HL-60 (cell line): ENCODE data around the gene STARD6.
A peak's percentile ranks its signal among the peaks of the same experiment; 100 is the strongest.

Experiments used
- DNase-seq, 2 experiments: peaks; one replicate each; pipeline ENCODE4 v3.0.0-alpha.2; 2010 to 2020; ENCODE audit warnings: low read depth in 1 of 2, low spot score in 1 of 2
- H3K27ac ChIP-seq: fragments of 250-450 bp; sonication (Bioruptor Pico); replicated peaks from 2 replicates; pipeline ENCODE4 v1.5.1; 2020; ENCODE audit warnings: mild to moderate bottlenecking, moderate library complexity
- H3K27me3 ChIP-seq: fragments of 250-450 bp; sonication (Bioruptor Pico); 2 replicates; pipeline ENCODE4 v1.5.1; 2021; ENCODE audit warnings: mild to moderate bottlenecking, moderate library complexity; ENCODE audit not compliant: insufficient read depth, poor library complexity, severe bottlenecking
- H3K4me3 ChIP-seq: replicated peaks from 2 replicates; pipeline ENCODE4 v1.5.1; 2011; ENCODE audit warnings: mild to moderate bottlenecking, control low read depth, low read length; ENCODE audit not compliant: insufficient read depth
- GABPA ChIP-seq: IDR thresholded peaks from 2 replicates; pipeline ENCODE4 v1.6.1; 2012; ENCODE audit warnings: low read depth
- POLR2AphosphoS5 ChIP-seq: IDR thresholded peaks from 2 replicates; pipeline ENCODE4 v1.6.1; 2012; ENCODE audit warnings: low read depth
- SPI1 ChIP-seq: IDR thresholded peaks from 2 replicates; pipeline ENCODE4 v1.6.1; 2012; ENCODE audit warnings: low read depth, mild to moderate bottlenecking, borderline replicate concordance
- long read RNA-seq: library from polyadenylated mRNA; unstranded; transcript quantifications from one replicate; pipeline ENCODE4 v2.0.0, GENCODE V29; 2020
- TF ChIP-seq, protein P1 (sequence below): IDR thresholded peaks from one replicate; pipeline ENCODE4 v1.5.1; 2011; ENCODE audit warnings: low read length, control low read depth, inconsistent platforms; ENCODE audit not compliant: insufficient read depth
- TF ChIP-seq, protein P2 (sequence below): IDR thresholded peaks from 2 replicates; pipeline ENCODE4 v1.6.1; 2012; ENCODE audit warnings: low read depth; ENCODE audit not compliant: insufficient replicate concordance

The STARD6 gene, protein sequence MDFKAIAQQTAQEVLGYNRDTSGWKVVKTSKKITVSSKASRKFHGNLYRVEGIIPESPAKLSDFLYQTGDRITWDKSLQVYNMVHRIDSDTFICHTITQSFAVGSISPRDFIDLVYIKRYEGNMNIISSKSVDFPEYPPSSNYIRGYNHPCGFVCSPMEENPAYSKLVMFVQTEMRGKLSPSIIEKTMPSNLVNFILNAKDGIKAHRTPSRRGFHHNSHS
- long read RNA-seq = 0 reads

DNA sequence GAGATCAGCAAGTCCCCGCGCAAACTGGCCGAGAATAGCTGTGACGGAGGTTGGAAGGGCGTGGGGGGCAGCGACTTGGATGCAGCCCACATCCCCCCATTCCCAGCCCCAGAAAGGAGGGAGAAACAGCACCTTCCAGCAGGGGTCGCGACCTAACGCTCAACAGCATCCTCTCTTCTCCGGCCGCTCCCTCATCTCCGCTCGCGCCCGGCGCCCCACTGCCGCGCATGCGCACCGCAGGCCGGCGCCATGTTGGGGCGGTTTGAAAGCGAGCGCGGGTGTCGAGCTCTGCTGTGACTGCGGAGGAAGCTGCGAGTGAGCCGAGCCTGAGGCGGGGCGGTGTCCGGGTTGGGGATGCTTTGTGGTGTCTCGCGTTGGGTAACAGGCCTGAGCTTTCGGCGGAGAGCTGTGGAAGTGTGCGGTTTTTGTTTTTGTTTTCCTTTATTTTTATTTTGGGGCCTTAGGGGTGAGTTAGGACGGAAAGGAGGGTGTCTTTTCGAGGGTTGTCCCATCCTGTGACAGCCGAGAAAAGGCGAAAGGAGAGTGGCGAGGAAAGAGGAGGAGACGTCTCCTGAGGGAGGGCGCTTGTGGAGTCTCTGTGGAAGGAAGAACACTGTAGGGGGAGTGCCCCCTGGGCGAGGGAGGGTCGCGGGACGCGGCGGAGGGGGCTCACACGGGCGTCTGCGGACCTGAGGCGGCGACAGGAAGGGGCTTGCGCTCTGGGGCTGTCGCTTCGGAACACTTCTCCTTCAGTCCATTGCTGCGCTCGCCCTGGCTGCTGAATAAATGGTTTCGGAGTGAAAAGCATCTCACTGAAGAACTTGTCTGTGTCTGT is at the start of gene STARD6, which contains the start of gene C18orf54:
Gene STARD6 (minus strand): TSS at position 199 of the 835 bp plus-strand sequence. CDS start 3,285 bp downstream, outside the sequence.
Gene C18orf54 (plus strand): TSS at position 247 of the 835 bp plus-strand sequence. CDS start 2,667 bp downstream, outside the sequence.
- TF ChIP-seq, protein P1, sequence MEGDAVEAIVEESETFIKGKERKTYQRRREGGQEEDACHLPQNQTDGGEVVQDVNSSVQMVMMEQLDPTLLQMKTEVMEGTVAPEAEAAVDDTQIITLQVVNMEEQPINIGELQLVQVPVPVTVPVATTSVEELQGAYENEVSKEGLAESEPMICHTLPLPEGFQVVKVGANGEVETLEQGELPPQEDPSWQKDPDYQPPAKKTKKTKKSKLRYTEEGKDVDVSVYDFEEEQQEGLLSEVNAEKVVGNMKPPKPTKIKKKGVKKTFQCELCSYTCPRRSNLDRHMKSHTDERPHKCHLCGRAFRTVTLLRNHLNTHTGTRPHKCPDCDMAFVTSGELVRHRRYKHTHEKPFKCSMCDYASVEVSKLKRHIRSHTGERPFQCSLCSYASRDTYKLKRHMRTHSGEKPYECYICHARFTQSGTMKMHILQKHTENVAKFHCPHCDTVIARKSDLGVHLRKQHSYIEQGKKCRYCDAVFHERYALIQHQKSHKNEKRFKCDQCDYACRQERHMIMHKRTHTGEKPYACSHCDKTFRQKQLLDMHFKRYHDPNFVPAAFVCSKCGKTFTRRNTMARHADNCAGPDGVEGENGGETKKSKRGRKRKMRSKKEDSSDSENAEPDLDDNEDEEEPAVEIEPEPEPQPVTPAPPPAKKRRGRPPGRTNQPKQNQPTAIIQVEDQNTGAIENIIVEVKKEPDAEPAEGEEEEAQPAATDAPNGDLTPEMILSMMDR = peak; percentile 45
- TF ChIP-seq GABPA (no peak), POLR2AphosphoS5 (peak; percentile 83)
- TF ChIP-seq, protein P2, sequence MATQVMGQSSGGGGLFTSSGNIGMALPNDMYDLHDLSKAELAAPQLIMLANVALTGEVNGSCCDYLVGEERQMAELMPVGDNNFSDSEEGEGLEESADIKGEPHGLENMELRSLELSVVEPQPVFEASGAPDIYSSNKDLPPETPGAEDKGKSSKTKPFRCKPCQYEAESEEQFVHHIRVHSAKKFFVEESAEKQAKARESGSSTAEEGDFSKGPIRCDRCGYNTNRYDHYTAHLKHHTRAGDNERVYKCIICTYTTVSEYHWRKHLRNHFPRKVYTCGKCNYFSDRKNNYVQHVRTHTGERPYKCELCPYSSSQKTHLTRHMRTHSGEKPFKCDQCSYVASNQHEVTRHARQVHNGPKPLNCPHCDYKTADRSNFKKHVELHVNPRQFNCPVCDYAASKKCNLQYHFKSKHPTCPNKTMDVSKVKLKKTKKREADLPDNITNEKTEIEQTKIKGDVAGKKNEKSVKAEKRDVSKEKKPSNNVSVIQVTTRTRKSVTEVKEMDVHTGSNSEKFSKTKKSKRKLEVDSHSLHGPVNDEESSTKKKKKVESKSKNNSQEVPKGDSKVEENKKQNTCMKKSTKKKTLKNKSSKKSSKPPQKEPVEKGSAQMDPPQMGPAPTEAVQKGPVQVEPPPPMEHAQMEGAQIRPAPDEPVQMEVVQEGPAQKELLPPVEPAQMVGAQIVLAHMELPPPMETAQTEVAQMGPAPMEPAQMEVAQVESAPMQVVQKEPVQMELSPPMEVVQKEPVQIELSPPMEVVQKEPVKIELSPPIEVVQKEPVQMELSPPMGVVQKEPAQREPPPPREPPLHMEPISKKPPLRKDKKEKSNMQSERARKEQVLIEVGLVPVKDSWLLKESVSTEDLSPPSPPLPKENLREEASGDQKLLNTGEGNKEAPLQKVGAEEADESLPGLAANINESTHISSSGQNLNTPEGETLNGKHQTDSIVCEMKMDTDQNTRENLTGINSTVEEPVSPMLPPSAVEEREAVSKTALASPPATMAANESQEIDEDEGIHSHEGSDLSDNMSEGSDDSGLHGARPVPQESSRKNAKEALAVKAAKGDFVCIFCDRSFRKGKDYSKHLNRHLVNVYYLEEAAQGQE = peak; percentile 33
- DNase-seq = peak; percentile 89 to 95
- Histone ChIP-seq H3K27ac (peak within 1 kb of the TSS; percentile 68), H3K27me3 (no peaks in the 10 kb centered on the region), H3K4me3 (peak within 1 kb of the TSS; percentile 79)

DNA sequence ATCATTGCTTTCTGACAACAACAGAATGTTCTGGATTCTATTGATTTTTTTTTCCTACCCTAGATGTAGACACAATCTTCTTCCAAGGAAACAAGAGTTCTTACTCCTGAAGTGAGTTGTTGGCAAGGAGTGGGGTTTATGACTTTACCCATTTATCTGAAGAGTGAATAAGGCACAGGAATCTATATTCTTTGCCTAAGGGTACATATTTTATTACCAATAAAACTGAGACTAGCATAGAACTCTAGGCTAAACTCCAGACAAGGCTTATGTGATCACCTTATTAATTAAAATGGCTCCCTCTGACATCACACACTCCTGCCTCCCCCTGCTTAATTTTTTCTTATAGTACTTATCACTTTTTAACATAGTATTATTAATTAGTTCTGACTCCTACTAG is 47.6 kb upstream of the STARD6 start:
- no peak for TF ChIP-seq SPI1
- no peak for TF ChIP-seq POLR2AphosphoS5
- TF ChIP-seq GABPA = no peak
- TF ChIP-seq, protein P1 = no peak
- TF ChIP-seq, protein P2 = no peak
- DNase-seq = no peak

DNA sequence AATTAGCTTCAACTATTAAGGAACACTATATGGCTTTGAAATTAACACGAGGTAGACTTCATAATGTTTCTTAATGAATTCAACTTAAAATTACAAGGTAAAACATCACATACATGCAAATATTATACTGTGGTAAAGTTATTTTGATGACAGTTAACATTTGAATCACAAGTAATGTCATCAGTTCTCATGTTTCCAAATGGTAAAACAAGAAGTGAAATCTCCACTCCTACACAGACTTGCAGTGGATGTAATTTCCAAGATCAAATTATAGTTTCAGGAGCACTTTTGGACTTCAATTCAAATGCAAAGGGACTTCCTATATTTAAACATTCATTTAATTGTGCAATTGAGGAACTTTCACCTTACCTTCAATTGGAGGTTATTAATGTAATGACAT is 39.1 kb upstream of the STARD6 start:
- Histone ChIP-seq H3K4me3 (no peak overlapping the region), H3K27ac (no peak overlapping the region)
- TF ChIP-seq POLR2AphosphoS5 (no peak), GABPA (no peak), SPI1 (no peak)
- TF ChIP-seq, protein P1 = no peak
- TF ChIP-seq, protein P2 = no peak

More for the DNA sequence above, 47.6 kb upstream of the STARD6 start:
- no peak overlapping the region for H3K4me3 ChIP-seq
- peaks cover 5% of the 10 kb centered on the region for H3K27me3 ChIP-seq
- H3K27ac ChIP-seq = no peak overlapping the region

More for the DNA sequence above, 39.1 kb upstream of the STARD6 start:
- no peaks in the 10 kb centered on the region for H3K27me3 ChIP-seq
- no peak for DNase-seq
